GM18951 (cell line): ENCODE measurements around the gene POMGNT2.

Experiments used
- POLR2A ChIP-seq: IDR thresholded peaks from 4 replicates; pipeline ENCODE4 v1.6.1; 2011; ENCODE audit warnings: mild to moderate bottlenecking; ENCODE audit not compliant: insufficient read length, insufficient read depth; ENCODE audit errors: extremely low read depth
- in situ Hi-C: fragments of 300-500 bp; cut with MboI; formaldehyde crosslinking; loops from one replicate; pipeline ENCODE4 v1.12.0; 2022; ENCODE audit warnings: low sequenced_read_pairs, mixed read lengths, inconsistent platforms; ENCODE audit not compliant: unreplicated experiment

The POMGNT2 gene

DNA sequence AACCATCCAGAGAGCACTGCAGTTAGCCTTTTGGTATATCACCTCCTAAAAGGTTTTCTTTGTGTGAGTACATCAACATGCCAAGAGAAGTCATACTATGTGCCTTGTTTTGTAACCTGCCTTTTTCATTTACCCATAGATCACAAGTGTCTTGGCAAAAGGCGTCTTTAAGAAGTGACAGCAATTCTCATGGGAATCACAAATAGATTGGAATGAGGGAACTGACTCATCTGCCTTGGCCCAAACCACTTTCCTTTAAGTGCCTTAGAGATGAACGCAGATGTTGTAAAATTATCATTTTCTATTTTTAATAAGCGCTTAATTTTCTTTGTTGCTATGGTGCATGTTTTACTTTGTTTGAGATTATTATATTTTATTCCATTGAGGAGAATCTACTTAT lies 20.7 kb upstream of the POMGNT2 start:
- in situ Hi-C loops = no loop called here
- no peak for TF ChIP-seq POLR2A

DNA sequence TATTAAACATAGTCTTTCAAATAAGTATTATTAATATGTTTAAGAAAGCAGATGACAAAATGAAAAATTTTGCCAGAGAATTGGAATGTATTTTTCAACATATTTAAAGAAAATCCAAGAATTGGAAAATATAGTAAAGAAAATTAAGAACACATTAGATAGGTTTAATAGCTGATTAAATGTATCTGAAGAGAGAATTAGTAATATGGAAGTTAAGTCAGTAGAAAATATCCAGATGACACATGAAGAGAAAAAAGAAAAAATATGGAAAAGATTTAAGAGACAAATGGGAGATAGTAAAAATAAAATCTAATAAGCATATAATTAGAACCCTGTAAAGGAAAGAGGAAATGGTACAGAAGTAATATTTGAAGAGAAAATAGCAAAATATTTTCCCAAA lies 18.0 kb upstream of the POMGNT2 start:
- TF ChIP-seq POLR2A = no peak
- in situ Hi-C loops = no loop called here

DNA sequence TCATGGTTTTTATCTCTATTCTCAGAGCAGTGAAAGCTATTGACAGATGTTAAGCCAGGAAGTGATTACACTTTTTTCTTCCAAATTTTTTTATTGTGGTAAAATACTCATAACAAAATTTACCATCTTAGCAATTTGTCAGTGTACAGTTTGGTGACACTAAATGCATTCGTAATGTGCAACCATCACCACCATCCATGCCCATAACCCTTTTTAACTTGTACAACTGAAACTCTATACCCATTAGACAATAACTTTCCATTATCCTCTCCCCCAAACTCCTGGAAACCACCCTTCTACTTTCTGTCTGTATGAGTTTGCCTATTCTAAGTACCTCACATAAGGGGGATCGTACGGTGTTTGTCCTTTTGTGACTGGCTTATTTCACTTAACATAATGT lies 15.1 kb upstream of the POMGNT2 start:
- in situ Hi-C loops = no loop called here
- TF ChIP-seq POLR2A = no peak

DNA sequence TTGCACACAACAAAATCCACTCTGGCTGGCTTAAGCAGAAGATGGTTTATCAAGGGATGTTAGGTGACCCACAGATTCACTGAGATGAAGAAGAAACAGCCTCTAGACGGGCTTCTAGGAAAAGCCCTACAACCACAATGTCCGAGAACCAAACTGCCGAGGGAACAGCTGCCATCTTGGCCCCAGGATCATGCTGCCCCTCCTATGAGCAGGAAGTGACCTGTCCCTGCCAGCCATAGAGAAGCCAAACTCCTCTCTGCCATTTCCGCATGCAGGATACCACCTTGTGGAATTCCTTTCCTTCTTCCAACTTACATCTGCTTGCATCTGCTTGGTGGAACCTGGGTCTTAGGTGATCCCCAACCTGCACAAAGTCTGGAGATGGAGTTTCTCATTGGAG lies 11.4 kb upstream of the POMGNT2 start:
- in situ Hi-C loops = no loop called here
- no peak for TF ChIP-seq POLR2A

DNA sequence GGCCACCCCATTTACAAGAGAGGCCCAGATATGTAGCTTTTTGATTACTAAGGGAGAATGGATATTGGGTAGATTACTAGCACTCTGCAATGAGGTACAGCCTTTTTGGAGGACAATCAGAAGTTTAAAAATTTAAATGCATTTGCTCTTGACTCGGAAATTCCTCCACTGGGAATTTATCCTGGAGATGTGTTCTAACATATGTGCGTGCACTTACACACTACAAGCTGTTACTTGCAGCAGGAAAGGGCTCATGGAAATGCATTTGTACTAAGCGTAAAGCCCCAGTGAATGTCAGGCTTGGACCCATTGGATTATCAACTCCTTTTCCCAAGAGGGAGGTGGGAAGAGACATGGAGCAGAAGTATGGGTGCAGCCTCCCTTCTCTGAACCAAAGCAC lies 7.8 kb upstream of the POMGNT2 start:
- in situ Hi-C loops = no loop called here
- TF ChIP-seq POLR2A = no peak

DNA sequence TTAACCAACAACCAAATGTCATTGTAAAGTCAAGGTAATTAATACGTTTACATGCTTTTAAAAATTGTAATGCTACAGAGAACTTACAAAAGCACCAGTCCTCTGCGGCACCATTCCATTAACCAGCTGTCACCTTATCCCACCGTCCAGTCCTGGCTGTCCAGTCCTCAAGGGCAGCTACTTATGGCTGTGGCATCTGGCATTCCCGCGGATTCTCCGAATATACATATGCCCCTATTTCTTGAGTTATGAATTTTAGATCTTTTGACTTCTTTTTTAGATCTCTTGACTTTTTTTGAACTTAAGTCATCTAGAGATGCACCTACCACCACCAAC lies 382 bp upstream of the POMGNT2 start:
- in situ Hi-C loops = no loop called here
- no peak for TF ChIP-seq POLR2A

DNA sequence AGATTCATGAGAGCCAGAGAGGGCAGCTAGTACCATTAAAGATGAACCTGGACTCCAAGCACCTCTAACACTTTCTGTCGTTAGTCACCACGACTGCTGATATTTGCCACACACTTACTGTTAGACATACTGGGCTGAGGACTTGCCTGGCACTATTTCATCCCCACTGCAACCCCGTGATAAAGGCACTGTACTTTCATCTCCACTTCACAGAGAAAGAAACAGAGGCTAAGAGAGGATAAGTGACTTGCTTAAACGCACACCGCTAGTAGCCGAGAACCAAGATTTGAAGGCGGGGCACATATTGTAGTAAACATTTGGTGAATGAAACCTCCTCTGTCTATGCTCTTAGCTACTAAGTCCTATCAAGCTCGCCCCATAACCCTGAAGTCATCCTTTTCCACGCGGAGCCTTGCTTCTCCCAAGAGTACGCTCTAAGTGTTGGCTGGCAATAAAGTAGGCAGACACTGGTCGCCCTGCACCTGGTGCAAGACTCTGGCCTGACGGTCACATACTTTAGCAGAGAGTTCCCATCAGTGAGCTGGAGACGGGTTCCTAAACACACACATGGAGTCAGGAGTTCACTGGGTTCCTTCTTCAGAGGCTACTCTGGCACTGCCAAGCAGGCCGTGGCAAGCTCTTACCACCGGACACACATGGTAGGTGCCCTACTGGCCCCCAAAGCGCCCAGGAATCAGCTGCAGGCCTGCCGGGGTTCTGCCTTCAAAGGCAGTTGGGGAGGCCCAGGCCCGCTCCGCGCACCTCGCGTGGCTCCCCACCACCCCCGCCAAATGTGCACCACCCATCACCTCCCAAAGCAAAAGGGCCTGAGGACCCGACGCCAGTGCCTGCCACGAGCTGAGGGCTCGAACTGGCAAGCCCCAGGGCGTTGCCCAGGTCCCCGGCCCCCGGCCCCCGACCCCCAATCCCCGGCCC lies 951 bp downstream of the POMGNT2 start:
- TF ChIP-seq POLR2A = no peak
- in situ Hi-C loops = no loop called here

DNA sequence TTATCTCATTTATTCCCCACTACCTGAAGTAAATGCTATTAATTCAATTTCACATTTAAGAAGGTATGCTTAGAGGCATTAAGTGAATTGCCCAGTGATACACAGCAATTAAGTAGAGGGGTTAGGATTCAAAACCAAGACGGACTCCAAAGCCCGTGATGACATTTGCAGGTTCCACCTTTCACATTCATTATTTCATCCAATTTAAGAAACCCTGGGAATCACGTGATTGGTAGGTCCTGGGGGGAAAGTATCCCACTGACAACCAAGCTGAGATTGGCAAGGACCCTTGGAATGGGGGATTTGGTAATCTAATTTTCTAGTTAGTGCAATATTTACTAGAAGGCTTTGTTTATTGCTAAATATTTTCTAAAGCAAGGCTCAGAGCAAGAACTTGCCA lies 1.8 kb downstream of the POMGNT2 start:
- in situ Hi-C loops = no loop called here

DNA sequence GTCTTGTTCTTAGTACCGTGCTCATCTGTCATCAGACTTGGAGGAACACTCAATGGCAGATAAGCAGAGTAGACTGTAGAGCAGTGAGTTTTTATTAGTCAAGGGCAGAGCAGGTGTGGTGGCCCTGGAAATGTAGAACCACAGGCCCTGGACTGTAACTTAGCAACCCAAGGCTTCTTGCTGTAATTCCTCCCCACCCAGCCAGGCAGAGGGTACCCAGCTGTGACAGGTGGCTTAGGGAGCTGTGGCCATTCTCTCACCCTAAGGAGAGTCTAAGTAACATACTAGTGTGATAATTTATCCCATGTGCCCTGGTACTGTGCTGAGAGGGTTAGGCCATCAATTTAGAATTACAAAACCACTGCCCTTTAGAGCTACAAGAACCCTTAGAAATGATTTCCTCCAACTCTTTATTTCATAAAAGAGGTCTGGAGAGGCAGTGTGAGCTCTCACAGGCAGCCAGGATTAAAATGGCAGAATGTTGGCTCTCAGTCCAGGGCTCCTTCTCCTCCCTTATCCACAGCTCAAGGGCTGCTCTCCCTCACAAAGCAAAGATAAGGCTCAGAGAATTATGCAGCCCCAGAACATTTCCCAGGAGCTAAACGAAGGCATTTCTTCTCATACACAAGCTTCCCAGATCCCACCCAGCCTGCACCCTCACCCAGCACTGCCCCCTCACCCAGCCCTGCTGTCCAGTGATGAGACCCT lies 3.0 kb downstream of the POMGNT2 start:
- no peak for TF ChIP-seq POLR2A
- in situ Hi-C loops = no loop called here

More for the DNA sequence above, 1.8 kb downstream of the POMGNT2 start:
- no peak for TF ChIP-seq POLR2A

DNA sequence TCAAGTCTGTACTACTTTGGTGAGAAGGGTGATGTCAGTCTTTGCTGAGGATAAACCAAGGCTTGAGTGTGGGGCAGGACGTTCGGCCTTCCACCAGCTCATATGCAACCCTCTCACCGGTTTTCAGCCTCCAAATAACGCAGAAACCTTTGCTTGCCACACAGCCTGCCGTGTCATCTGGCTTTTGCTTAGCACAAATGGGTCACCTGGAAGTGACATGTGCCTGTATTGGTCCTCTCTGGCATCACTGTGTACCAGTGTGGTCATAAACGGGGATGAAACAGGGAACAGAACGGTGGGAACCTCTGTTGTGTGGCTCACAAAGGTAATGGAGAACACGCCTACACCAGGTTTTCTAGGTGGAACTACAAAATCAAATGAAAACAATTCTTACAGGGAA lies 7.1 kb downstream of the POMGNT2 start:
- TF ChIP-seq POLR2A = no peak
- in situ Hi-C loops = no loop called here

DNA sequence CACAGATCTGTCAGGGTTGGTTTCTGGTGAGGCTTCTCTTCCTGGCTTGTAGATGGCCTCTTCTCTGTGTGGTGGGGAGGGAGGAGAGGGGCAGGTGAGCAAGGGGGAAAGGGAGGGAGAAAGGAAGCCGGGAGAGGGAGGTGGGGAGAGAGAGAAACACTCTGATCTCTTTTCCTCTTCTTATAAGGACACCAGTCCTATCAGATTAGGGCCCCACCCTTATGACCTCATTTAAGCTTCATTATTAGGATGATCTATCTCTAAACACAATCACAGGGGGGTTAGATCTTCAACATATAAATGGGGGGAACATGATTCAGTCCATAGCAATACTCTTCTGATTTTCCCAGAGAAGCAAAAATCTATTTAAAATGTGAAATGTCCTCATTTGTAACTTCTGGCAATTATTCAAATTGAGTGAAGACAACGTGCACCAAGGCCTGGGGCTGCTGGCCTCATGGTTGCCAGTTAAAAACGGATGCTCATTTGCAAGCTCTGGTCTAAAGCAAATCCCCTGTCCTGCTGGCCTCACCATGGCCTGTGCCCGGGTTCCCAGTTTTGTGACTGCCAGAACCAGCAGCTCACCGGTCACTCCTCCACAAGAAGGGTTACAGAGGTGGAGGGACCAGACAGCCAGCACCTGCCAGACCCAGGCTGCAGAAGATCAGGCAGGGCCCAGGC lies 8.3 kb downstream of the POMGNT2 start:
- TF ChIP-seq POLR2A = no peak
- in situ Hi-C loops = no loop called here

DNA sequence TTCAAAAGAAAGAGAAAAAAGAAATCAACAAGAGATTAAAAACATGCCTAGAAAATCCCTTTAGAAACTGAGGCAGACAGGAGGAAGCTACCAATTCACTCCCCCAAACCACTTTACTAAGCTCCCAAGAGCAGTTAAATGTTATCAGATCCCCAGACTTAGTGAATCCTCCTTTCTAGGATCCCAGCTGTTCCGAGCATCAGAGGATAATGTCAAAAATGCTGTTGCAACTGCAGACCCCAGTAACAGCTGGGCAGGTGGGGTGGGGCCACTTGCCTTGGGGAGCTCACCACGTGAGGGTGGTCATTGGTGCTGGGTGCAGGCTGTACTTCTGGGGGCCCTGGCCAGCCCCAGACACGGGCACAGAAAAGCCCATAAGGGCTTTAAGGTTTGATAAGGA lies 9.1 kb downstream of the POMGNT2 start:
- TF ChIP-seq POLR2A = no peak
- in situ Hi-C loops = no loop called here

DNA sequence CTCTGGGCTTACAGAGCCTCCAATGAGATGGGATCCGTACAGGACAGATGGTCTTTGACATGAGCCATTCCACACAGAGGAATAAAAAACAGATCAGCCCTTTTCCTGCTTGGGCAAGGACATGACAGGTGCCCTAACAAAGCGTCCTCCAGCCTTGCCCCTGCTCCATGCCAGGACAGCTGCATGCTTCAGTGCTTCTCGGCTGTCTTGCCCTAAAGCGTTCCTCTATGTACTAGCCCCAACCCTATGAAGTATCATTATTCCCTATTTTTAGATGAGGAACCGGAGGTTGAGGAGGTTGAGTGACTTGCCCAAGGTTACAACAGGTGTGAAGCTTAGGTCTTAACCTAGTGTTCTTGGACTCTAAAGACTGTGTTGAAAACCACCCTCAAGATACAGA lies 10.5 kb downstream of the POMGNT2 start:
- in situ Hi-C loops = no loop called here
- no peak for TF ChIP-seq POLR2A

DNA sequence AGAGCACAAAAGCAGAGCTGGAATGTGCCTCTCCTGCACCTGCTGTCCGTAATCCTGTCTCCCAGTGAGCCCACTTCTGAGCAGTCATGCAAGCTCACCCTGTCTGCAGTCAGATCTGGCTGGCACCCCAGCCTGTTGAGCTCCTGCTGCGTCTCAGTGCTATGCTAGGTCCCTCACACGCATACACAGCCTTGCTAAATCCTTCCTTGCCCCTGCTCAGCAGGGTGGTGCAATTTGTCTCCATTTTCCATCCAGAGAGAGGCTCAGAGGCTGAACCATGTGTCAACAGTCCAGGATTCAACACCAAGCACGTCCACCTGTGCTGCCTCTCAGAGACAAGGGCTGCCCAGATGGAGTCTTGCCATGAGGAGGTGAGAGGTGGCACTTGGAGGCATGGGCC lies 11.0 kb downstream of the POMGNT2 start:
- in situ Hi-C loops = no loop called here
- TF ChIP-seq POLR2A = no peak

DNA sequence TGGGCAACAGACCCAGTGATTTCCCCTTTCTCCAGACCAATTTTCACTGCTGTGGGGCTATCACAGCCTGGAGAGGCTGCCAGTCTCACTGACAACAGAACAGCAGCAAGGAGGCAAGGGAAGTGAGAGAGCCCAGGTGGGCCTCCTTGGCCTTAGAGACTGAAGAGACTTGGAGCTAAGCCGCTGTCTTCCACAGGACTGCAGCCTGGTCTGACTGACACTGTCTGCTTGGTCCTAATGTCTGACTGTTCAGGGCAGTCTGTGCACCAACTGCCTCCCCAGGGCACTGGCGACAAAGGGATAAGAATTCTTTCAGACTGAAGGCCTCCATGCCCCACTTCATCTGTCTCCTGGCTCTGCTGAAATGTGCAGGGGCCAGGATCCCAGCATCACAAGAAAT lies 11.5 kb downstream of the POMGNT2 start:
- in situ Hi-C loops = no loop called here
- no peak for TF ChIP-seq POLR2A
